GM19372 (cell line): ENCODE results near the gene USP7.
"Not testable (repeated sequence)": the region's sequence is repeated elsewhere in the genome, so short reads cannot be mapped to it uniquely, and the experiment has no call there.

Experiments
- ATAC-seq: cut with Tn5 transposase; IDR thresholded peaks from one replicate; pipeline ENCODE4 v1.9.1; 2021; ENCODE audit warnings: mild to moderate bottlenecking, low read depth, moderate library complexity; ENCODE audit not compliant: unreplicated experiment

The USP7 gene

GRCh38 chr16:8975039-8975438 is 11.3 kb upstream of the USP7 start:
- ATAC-seq, result no peak

- no peak for ATAC-seq
Measured at GRCh38 chr16:8972843-8973586, 9.3 kb upstream of the USP7 start.

GRCh38 chr16:8971416-8971815 is 7.7 kb upstream of the USP7 start:
- ATAC-seq, result no peak

GRCh38 chr16:8969202-8969897 is 5.6 kb upstream of the USP7 start:
- ATAC-seq, result not testable (repeated sequence)

- not testable (repeated sequence) for ATAC-seq
Measured at GRCh38 chr16:8968054-8968453, 4.3 kb upstream of the USP7 start.

GRCh38 chr16:8967132-8967821 is 3.6 kb upstream of the USP7 start:
- ATAC-seq, result no peak

- ATAC-seq, result no peak
Measured at GRCh38 chr16:8966817-8967131, 3.1 kb upstream of the USP7 start.

- no peak for ATAC-seq
Measured at GRCh38 chr16:8964462-8964861, 756 bp upstream of the USP7 start.

- peak; percentile 7 for ATAC-seq
Measured at GRCh38 chr16:8963010-8963820, 491 bp downstream of the USP7 start.

- ATAC-seq, result no peak
Measured at GRCh38 chr16:8962393-8963009, 1.2 kb downstream of the USP7 start.

GRCh38 chr16:8961811-8962390 is 1.8 kb downstream of the USP7 start:
- ATAC-seq, result no peak

- no peak for ATAC-seq
Measured at GRCh38 chr16:8960788-8961109, 3.0 kb downstream of the USP7 start.

GRCh38 chr16:8959921-8960787 is 3.6 kb downstream of the USP7 start:
- no peak for ATAC-seq

GRCh38 chr16:8958344-8959167 is 5.2 kb downstream of the USP7 start:
- no peak for ATAC-seq

- no peak for ATAC-seq
Measured at GRCh38 chr16:8957509-8958157, 6.1 kb downstream of the USP7 start.

- no peak for ATAC-seq
Measured at GRCh38 chr16:8957063-8957397, 6.7 kb downstream of the USP7 start.

GRCh38 chr16:8956265-8957062 is 7.2 kb downstream of the USP7 start:
- no peak for ATAC-seq
